HG03175 (cell line): ENCODE measurements around the gene TMEM80.
"Not testable (repeated sequence)": the region's sequence is repeated elsewhere in the genome, so short reads cannot be mapped to it uniquely, and the experiment has no call there.

Source experiments
- ATAC-seq: cut with Tn5 transposase; IDR thresholded peaks from one replicate; pipeline ENCODE4 v1.9.1; 2021; ENCODE audit warnings: mild to moderate bottlenecking, moderate library complexity; ENCODE audit not compliant: unreplicated experiment

Gene TMEM80

GRCh38 chr11:720642-721246, 25.1 kb downstream of the TMEM80 start:
- ATAC-seq, result no peak

- ATAC-seq, result no peak
Measured at GRCh38 chr11:721247-721740, 25.7 kb downstream of the TMEM80 start.

GRCh38 chr11:721741-722345, 26.2 kb downstream of the TMEM80 start:
- ATAC-seq, result no peak

GRCh38 chr11:722346-722811, 26.8 kb downstream of the TMEM80 start:
- no peak for ATAC-seq

- ATAC-seq, result no peak
Measured at GRCh38 chr11:723120-723883, 27.7 kb downstream of the TMEM80 start.

GRCh38 chr11:724049-724777, 28.6 kb downstream of the TMEM80 start:
- ATAC-seq, result no peak

GRCh38 chr11:724778-725386, 29.3 kb downstream of the TMEM80 start:
- no peak for ATAC-seq

- no peak for ATAC-seq
Measured at GRCh38 chr11:725624-726202, 30.1 kb downstream of the TMEM80 start.

- no peak for ATAC-seq
Measured at GRCh38 chr11:726278-727220, 30.9 kb downstream of the TMEM80 start.

- ATAC-seq, result no peak
Measured at GRCh38 chr11:727281-727701, 31.7 kb downstream of the TMEM80 start.

GRCh38 chr11:727859-728748, 32.5 kb downstream of the TMEM80 start:
- ATAC-seq, result peak; percentile 35

- no peak for ATAC-seq
Measured at GRCh38 chr11:728901-729491, 33.4 kb downstream of the TMEM80 start.

- ATAC-seq, result no peak
Measured at GRCh38 chr11:729492-730074, 34.0 kb downstream of the TMEM80 start.

GRCh38 chr11:733072-733471, 37.5 kb downstream of the TMEM80 start:
- no peak for ATAC-seq

- ATAC-seq, result not testable (repeated sequence)
Measured at GRCh38 chr11:734541-734940, 38.9 kb downstream of the TMEM80 start.

- ATAC-seq, result no peak
Measured at GRCh38 chr11:737366-737765, 41.8 kb downstream of the TMEM80 start.

- not testable (repeated sequence) for ATAC-seq
Measured at GRCh38 chr11:737899-738298, 42.3 kb downstream of the TMEM80 start.

GRCh38 chr11:742156-742546, 46.5 kb downstream of the TMEM80 start:
- ATAC-seq, result no peak
